HUES48 (cell line): Measurements from ENCODE around the gene ELP5.

ENCODE experiments used
- H3K27ac ChIP-seq: one replicate; pipeline ENCODE4 v1.7.0; 2013; ENCODE audit warnings: low read depth, low read length, inconsistent platforms
- H3K27me3 ChIP-seq: 2 replicates; pipeline ENCODE4 v1.6.1; 2013; ENCODE audit warnings: mild to moderate bottlenecking, low read length; ENCODE audit not compliant: control insufficient read depth, insufficient read depth
- H3K36me3 ChIP-seq: 2 replicates; pipeline ENCODE4 v1.6.1; 2013; ENCODE audit warnings: low read length; ENCODE audit not compliant: control insufficient read depth, insufficient read depth
- H3K4me1 ChIP-seq: 2 replicates; pipeline ENCODE4 v1.6.1; 2013; ENCODE audit warnings: mild to moderate bottlenecking, low read length; ENCODE audit not compliant: control insufficient read depth, insufficient read depth
- H3K4me3 ChIP-seq: 2 replicates; pipeline ENCODE4 v1.5.1; 2013; ENCODE audit warnings: mild to moderate bottlenecking, low read depth, low read length
- H3K9ac ChIP-seq: 2 replicates; pipeline ENCODE4 v1.6.1; 2013; ENCODE audit warnings: mild to moderate bottlenecking, low read depth, low read length, moderate library complexity
- H3K9me3 ChIP-seq: 2 replicates; pipeline ENCODE4 v1.6.1; 2013; ENCODE audit warnings: low read length; ENCODE audit not compliant: control insufficient read depth, insufficient read depth

The ELP5 gene

DNA sequence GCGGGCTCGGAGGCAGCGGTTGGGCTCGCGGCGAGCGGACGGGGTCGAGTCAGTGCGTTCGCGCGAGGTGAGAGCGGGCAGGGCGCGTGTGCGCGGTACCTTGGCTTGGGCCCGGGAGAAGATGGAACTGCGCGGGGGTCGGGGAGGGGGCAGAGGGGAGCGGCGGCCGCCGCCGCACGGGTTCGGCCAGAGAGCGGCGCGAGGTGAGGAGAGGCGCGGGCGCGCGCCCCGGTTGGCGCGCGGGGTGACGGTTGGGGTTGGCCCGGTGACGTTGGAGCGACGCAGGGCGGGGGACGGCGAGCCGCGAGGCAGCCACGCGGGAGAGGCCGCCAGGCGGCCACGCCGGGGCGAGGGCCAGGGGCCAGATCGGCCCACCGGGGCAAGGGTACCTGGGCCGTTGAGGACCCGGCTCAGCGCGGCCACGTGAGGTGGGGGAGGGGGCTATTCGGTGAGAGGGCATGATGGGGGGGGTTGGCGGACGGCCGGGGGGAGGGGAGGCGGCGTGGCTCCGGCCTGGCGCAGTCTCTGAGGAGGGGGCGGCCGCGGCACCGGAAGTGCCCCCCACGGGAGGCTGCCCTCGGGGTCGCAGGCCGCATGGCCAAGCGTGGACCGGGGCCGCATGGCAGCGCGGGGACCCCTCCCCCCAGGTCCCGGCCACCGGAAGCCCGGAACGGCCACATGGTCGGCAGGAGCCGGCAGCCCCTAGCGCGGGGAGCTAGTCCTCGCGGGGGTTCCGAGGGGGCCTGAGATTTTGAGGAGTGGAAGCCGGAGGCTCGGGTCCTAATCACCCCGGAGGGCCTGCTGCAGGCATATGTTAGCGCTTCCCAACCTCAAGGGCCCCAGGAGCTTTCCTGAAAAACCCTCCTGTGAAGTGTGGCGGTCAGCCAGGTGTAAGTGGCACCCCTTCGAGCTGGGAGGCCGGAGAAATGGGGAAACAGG is 55.9 kb downstream of the ELP5 start:
- Histone ChIP-seq H3K27me3 (no peaks in the 10 kb centered on the region), H3K9ac (peak overlapping the region; percentile 95), H3K4me3 (peak overlapping the region; percentile 99), H3K9me3 (no peaks in the 10 kb centered on the region), H3K27ac (peak overlapping the region; percentile 96), H3K36me3 (peaks cover 39% of the 10 kb centered on the region), H3K4me1 (peaks cover 10% of the 10 kb centered on the region; the same call in 1 of the 2 replicates)

DNA sequence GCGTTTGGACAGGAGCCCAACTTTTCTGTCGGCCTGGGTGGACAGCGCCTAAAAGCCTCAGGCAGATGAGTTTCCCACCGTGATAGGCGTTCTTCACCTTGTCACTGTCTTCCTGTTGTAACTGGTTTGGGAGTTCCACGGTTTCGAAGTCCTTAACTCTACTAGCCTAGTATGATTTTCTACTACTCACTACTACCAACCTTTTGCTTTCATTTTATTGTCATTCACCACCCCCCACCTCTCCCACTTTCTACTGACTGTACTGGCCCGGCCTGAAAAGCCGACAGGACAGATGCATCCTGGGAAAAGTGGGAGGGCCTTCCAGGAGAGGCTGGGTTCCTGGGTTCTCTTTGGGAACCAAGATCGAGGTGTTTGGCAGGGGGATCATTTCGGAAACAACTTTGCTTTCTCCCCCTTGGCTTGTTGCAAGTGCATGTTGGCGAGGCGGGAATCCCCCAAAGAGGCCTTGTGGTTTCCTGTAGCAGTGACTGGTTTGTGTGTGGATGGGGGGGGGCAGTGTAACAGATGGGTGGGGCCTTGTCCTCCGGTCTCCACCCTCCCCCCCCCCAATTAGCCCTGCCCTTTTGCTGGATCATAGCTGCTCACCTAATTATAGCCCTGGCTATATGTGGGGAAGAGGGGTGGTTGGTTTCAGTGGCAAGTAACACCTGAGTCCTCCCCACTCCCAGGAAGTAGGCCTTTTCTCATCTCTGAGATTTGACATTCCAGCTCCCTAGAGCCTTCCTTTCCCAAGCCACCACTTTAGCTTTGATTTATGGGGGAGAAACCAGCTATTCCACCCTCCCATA is 56.8 kb downstream of the ELP5 start:
- H3K36me3 ChIP-seq, result peaks cover 47% of the 10 kb centered on the region
- peaks cover 10% of the 10 kb centered on the region; the same call in 1 of the 2 replicates for H3K4me1 ChIP-seq
- peak overlapping the region; percentile 95 for H3K9ac ChIP-seq
- H3K9me3 ChIP-seq, result no peaks in the 10 kb centered on the region
- peak overlapping the region; percentile 99 for H3K4me3 ChIP-seq
- H3K27me3 ChIP-seq, result no peaks in the 10 kb centered on the region
- H3K27ac ChIP-seq, result peak overlapping the region; percentile 96
